ENCODE data around the gene AP1G1. TPM values are rescaled to one million over a fixed set of nuclear protein-coding genes. Genes with fewer than 3 reads are reported as not detected.
A peak's percentile ranks its signal among the peaks of the same experiment; 100 is the strongest.

Gene AP1G1
- total RNA-seq, 1 experiment from 2014 or later, result 79.2 TPM

GRCh38 chr16:71732587-71732986 is 76.0 kb downstream of the AP1G1 start:
- no peak overlapping the region for H2BK20ac ChIP-seq (ENCODE audit: low read depth, low read length, poor library complexity, severe bottlenecking)
- no peak overlapping the region for H2AFZ ChIP-seq (ENCODE audit: low read length)
- no peak overlapping the region for H2AK5ac ChIP-seq (ENCODE audit: insufficient read length, low read length)
- no peak for TF ChIP-seq CTCF (conservative IDR thresholded peaks at IDR 0.05)
- no peaks in the 10 kb centered on the region for H3K4me1 ChIP-seq (ENCODE audit: insufficient read depth, low read length)
- no peak overlapping the region for H2BK12ac ChIP-seq (ENCODE audit: insufficient read length, low read depth, low read length)
- no peak overlapping the region for H4K91ac ChIP-seq (ENCODE audit: insufficient read length, low read depth, low read length)
- no peak overlapping the region for H3K9ac ChIP-seq (ENCODE audit: extremely low read depth, insufficient read length, low read length)
- H3K79me2 ChIP-seq (ENCODE audit: insufficient read depth, low read length), result no peaks in the 10 kb centered on the region
- no peaks in the 10 kb centered on the region for H3K27me3 ChIP-seq (ENCODE audit: insufficient read depth, low read length)
- Mint-ChIP-seq H3K4me1 (peaks cover 9 to 13% of the 10 kb centered on the region in 2 experiments), H3K36me3 (ENCODE audit: insufficient read depth in 1 of 3, low read depth in 3 of 3) (peaks cover 18 to 52% (median 39%) of the 10 kb centered on the region in 3 experiments; a peak in 6 of 7 replicates), H3K4me3 (no peak overlapping the region), H3K27me3 (ENCODE audit: low read depth) (0 out of 2 replicates have a peak, but pooled peaks cover 1% of the 10 kb centered on the region), H3K9me3 (no peaks in the 10 kb centered on the region), H3K27ac (0 out of 7 replicates have a peak overlapping the region, but pooled peaks of 1 of the 3 experiments have one; percentile 27)
- H4K20me1 ChIP-seq (ENCODE audit: control insufficient read depth, insufficient read depth, insufficient read length), result no peaks in the 10 kb centered on the region
- H2BK15ac ChIP-seq (ENCODE audit: low read depth, low read length), result no peak overlapping the region
- H3K56ac ChIP-seq (ENCODE audit: insufficient read length, low read depth, low read length), result no peak overlapping the region
- no peak overlapping the region for H3K18ac ChIP-seq (ENCODE audit: insufficient read length, low read depth, low read length)
- H3K23ac ChIP-seq (ENCODE audit: insufficient read length, low read depth, low read length), result no peak overlapping the region
- WGBS (ENCODE audit: extremely low coverage, insufficient read length, low lambda C conversion rate), result no CpG with 5 or more reads among the region's 3 CpGs
- no peak overlapping the region for H4K5ac ChIP-seq (ENCODE audit: insufficient read length, low read depth, low read length)
- no peak overlapping the region for H4K8ac ChIP-seq (replicated peaks; ENCODE audit: insufficient read length, low read depth, low read length)
- no peaks in the 10 kb centered on the region for H3K23me2 ChIP-seq (ENCODE audit: insufficient read length, low read depth, low read length, poor library complexity, severe bottlenecking)
- no peak overlapping the region for H2BK120ac ChIP-seq (ENCODE audit: low read depth, low read length, poor library complexity, severe bottlenecking)
- no peak overlapping the region for H3T11ph ChIP-seq (ENCODE audit: low read length)
- H2BK5ac ChIP-seq (ENCODE audit: insufficient read length, low read length), result no peak overlapping the region
- H3K14ac ChIP-seq (ENCODE audit: insufficient read depth, low read length), result no peak overlapping the region
- H3K4ac ChIP-seq (ENCODE audit: low read depth, low read length), result no peak overlapping the region
- no peak overlapping the region for H3K27ac ChIP-seq (ENCODE audit: insufficient read length, low read depth, low read length)
- no peak for DNase-seq
- no peaks in the 10 kb centered on the region for H3K9me3 ChIP-seq (ENCODE audit: control insufficient read depth, low read depth, low read length)
- no peaks in the 10 kb centered on the region for H3K79me1 ChIP-seq (ENCODE audit: insufficient read depth, low read depth, low read length, poor library complexity, severe bottlenecking)
- H3K4me2 ChIP-seq (ENCODE audit: insufficient read depth, insufficient read length, low read length), result no peak overlapping the region

Data from H9 (cell line).